Neural progenitor cell (in vitro differentiated cells): ENCODE results near the gene NUDT15.

ENCODE experiments used
- EZH2 ChIP-seq: fragments of 200-600 bp; sonication (generic); IDR thresholded peaks from 2 replicates; pipeline ENCODE4 v1.6.1; 2017; ENCODE audit warnings: antibody characterized with exemption, mild to moderate bottlenecking, moderate library complexity
- EZH2phosphoT487 ChIP-seq: fragments of 200-600 bp; sonication (generic); IDR thresholded peaks from 2 replicates; pipeline ENCODE4 v1.6.1; 2017; ENCODE audit warnings: antibody characterized with exemption
- TF ChIP-seq, protein P1 (sequence below): fragments of 200-600 bp; sonication (generic); IDR thresholded peaks from 2 replicates; pipeline ENCODE4 v1.5.1; 2017; ENCODE audit warnings: antibody characterized with exemption, mild to moderate bottlenecking

DNA sequence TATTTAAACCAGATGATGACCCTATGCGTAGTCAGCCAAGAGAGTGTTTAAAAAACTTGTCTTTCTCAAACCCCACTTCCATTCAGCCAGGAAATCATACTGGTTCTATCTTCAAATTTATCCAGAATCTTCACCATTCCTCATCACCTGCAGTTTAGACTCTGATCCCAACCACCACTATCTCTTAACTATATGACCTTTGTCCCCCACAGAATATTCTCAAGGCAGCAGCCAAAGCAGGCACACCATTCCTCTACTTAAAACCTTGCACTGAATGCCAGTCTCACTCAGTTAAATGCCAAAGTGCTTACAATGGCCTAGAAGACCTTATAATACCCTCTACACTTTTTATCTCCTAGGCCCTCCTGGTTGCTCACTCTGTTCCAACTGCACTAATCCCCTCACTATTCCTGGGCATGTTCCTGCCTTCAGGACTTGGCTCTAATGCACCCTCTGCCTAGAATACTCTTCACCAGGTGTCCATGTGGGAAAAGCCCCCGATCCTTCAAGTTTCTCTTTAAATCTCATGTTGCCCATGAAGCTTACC, 46.5 kb upstream of the NUDT15 start:
- TF ChIP-seq, protein P1, sequence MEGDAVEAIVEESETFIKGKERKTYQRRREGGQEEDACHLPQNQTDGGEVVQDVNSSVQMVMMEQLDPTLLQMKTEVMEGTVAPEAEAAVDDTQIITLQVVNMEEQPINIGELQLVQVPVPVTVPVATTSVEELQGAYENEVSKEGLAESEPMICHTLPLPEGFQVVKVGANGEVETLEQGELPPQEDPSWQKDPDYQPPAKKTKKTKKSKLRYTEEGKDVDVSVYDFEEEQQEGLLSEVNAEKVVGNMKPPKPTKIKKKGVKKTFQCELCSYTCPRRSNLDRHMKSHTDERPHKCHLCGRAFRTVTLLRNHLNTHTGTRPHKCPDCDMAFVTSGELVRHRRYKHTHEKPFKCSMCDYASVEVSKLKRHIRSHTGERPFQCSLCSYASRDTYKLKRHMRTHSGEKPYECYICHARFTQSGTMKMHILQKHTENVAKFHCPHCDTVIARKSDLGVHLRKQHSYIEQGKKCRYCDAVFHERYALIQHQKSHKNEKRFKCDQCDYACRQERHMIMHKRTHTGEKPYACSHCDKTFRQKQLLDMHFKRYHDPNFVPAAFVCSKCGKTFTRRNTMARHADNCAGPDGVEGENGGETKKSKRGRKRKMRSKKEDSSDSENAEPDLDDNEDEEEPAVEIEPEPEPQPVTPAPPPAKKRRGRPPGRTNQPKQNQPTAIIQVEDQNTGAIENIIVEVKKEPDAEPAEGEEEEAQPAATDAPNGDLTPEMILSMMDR = no peak
- TF ChIP-seq EZH2 = no peak
- TF ChIP-seq EZH2phosphoT487 = no peak
